ENCODE results near the gene PARD6G. TPM values are rescaled to one million over a fixed set of nuclear protein-coding genes. Genes with fewer than 3 reads are reported as not detected.

PARD6G gene
- total and polyA plus RNA-seq, 10 of the 15 experiments (the other 5 are each of a cell fraction or from before 2014, with no cell fraction given), result 0.20 to 2.0 (median 0.60) TPM

- TF ChIP-seq YBX1 (IDR thresholded peaks at IDR 0.05) (no peak), YY1 (IDR thresholded peaks at IDR 0.05; ENCODE audit: low read depth, low read length) (no peak), TCF7 (IDR thresholded peaks at IDR 0.05; ENCODE audit: borderline replicate concordance) (no peak)
- TF ChIP-seq, protein P1, sequence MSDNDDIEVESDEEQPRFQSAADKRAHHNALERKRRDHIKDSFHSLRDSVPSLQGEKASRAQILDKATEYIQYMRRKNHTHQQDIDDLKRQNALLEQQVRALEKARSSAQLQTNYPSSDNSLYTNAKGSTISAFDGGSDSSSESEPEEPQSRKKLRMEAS (IDR thresholded peaks at IDR 0.05; ENCODE audit: low read depth, low read length), result no peak
Observed at GRCh38 chr18:80231151-80231550, 16.2 kb downstream of the PARD6G start (continued).

DNA sequence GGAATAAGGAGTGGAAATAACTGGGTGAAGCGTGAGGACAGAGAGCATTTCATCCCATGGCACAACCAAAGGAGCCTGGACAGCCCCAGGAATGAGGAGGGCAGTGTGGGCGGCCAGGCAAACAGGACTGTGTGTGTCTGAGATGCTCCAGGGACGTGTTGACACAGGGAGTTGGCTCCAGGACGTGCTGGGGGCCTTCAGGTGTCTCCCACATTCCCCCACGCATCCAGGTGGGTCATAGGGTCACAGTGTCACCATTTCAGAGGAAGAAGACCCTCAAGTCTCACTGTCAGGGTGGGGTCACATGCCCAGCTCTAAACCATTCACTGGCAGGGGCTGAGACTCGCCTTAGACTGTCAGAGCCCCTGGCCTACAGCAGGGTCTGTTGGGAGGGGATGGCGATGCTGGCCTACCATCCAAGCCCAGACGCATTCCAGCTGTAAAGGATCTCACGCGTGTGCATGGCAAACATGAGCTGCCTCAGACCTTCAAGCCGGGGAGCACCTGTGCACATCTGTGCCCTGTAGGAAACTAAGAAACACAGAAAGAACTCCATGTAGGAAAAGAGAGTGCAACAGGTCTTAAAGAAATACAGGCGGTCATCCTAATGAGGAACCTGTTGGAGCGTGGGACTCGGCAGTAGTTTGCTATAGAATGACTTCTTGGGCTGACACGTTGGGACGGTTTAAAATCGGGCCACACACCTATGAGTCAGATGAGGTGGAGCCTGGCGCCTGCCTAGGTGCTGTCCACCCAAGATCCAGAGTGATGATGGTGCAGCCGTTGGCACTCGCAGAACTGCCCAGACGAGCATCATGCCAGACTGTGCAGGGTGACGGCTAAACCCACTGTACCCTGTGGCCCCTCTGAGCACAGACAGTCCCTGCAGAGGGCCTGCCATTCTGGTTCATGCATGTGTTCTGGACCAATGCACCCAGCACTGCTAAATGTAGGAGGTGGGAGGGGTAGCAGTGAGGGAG is 17.3 kb downstream of the PARD6G start:
- Histone ChIP-seq H3K4me2 (ENCODE audit: control insufficient read depth, insufficient read depth) (no peak overlapping the region), H3K9ac (ENCODE audit: control insufficient read depth, insufficient read depth, low read length) (no peak overlapping the region), H3K36me3 (ENCODE audit: control insufficient read depth in 2 of 2, insufficient read depth in 2 of 2, low read length in 1 of 2) (no peaks in the 10 kb centered on the region), H3K4me3 (no peak overlapping the region), H3K27ac (ENCODE audit: control insufficient read depth, insufficient read depth) (no peak overlapping the region), H2AFZ (ENCODE audit: control insufficient read depth, low read depth, low read length) (no peak overlapping the region), H4K20me1 (ENCODE audit: control insufficient read depth, insufficient read depth) (no peaks in the 10 kb centered on the region), H3K27me3 (replicated peaks in 1 of 2; ENCODE audit: control insufficient read depth in 2 of 2, insufficient read depth in 2 of 2, low read length in 1 of 2) (peaks cover 0 to 6% of the 10 kb centered on the region in 2 experiments; a peak in 1 of 4 replicates), H3K4me1 (ENCODE audit: control insufficient read depth, insufficient read depth, low read length) (no peaks in the 10 kb centered on the region), H3K9me3 (replicated peaks; ENCODE audit: control insufficient read depth, insufficient read depth, low read length) (no peaks in the 10 kb centered on the region; the same call in 2 of the 3 replicates), H3K79me2 (ENCODE audit: control insufficient read depth, insufficient read depth, low read length) (no peaks in the 10 kb centered on the region)
- CTCF ChIA-PET, result no interaction called here
- no TSS peak for BruUV-seq (replicated peaks)
- 33% methylated on average over 22 of the region's 22 CpGs for WGBS (ENCODE audit: insufficient coverage, insufficient replicate concordance, low lambda C conversion rate, missing lambda C conversion rate)
- RAD21 ChIA-PET (ENCODE audit: unreplicated experiment), result no interaction called here
- intact Hi-C loops (cut with micrococcal nuclease; ENCODE audit: unreplicated experiment), result no loop called here
- FAIRE-seq (no peak), DNase-seq (ENCODE audit: low read depth, low spot score) (no peak), ATAC-seq (no peak)
- POLR2A ChIA-PET, result no interaction called here
- in situ Hi-C loops (cut with MboI), result no loop called here
- SMC1A ChIA-PET (ENCODE audit: uncharacterized antibody, unreplicated experiment), result no interaction called here
- TF ChIP-seq LARP7 (IDR thresholded peaks at IDR 0.05) (no peak), HDGF (IDR thresholded peaks at IDR 0.05) (no peak), RBBP5 (conservative IDR thresholded peaks at IDR 0.05) (no peak), CBFB (IDR thresholded peaks at IDR 0.05; ENCODE audit: low read depth) (no peak), EED (IDR thresholded peaks at IDR 0.05; ENCODE audit: low read depth) (no peak), EZH2 (IDR thresholded peaks at IDR 0.05; ENCODE audit: borderline replicate concordance, control insufficient read depth, low read depth, low read length) (no peak), SRF (IDR thresholded peaks at IDR 0.05; ENCODE audit: low read depth in 2 of 2, low read length in 2 of 2) (no peak), EGR1 (IDR thresholded peaks at IDR 0.05; ENCODE audit: borderline replicate concordance in 1 of 2, low read depth in 2 of 2, low read length in 2 of 2) (no peak), SIX5 (IDR thresholded peaks at IDR 0.05; ENCODE audit: low read depth, low read length, severe bottlenecking) (no peak), NR2C2 (IDR thresholded peaks at IDR 0.05; ENCODE audit: borderline replicate concordance, control insufficient read depth, insufficient read length, low read depth) (no peak), GABPA (IDR thresholded peaks at IDR 0.05; ENCODE audit: low read depth) (no peak), MYB (IDR thresholded peaks at IDR 0.05; ENCODE audit: borderline replicate concordance, low read depth, low read length) (no peak), YBX1 (IDR thresholded peaks at IDR 0.05) (no peak), SREBF2 (IDR thresholded peaks at IDR 0.05; ENCODE audit: low read length) (no peak)
- TF ChIP-seq, protein P1 (IDR thresholded peaks at IDR 0.05; ENCODE audit: low read depth, low read length), result no peak
- TF ChIP-seq, protein P2, sequence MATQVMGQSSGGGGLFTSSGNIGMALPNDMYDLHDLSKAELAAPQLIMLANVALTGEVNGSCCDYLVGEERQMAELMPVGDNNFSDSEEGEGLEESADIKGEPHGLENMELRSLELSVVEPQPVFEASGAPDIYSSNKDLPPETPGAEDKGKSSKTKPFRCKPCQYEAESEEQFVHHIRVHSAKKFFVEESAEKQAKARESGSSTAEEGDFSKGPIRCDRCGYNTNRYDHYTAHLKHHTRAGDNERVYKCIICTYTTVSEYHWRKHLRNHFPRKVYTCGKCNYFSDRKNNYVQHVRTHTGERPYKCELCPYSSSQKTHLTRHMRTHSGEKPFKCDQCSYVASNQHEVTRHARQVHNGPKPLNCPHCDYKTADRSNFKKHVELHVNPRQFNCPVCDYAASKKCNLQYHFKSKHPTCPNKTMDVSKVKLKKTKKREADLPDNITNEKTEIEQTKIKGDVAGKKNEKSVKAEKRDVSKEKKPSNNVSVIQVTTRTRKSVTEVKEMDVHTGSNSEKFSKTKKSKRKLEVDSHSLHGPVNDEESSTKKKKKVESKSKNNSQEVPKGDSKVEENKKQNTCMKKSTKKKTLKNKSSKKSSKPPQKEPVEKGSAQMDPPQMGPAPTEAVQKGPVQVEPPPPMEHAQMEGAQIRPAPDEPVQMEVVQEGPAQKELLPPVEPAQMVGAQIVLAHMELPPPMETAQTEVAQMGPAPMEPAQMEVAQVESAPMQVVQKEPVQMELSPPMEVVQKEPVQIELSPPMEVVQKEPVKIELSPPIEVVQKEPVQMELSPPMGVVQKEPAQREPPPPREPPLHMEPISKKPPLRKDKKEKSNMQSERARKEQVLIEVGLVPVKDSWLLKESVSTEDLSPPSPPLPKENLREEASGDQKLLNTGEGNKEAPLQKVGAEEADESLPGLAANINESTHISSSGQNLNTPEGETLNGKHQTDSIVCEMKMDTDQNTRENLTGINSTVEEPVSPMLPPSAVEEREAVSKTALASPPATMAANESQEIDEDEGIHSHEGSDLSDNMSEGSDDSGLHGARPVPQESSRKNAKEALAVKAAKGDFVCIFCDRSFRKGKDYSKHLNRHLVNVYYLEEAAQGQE (IDR thresholded peaks at IDR 0.05; ENCODE audit: low read depth, low read length), result no peak

Data from GM12878 (cell line).